ENCODE data around the gene LMNTD1.

DNA sequence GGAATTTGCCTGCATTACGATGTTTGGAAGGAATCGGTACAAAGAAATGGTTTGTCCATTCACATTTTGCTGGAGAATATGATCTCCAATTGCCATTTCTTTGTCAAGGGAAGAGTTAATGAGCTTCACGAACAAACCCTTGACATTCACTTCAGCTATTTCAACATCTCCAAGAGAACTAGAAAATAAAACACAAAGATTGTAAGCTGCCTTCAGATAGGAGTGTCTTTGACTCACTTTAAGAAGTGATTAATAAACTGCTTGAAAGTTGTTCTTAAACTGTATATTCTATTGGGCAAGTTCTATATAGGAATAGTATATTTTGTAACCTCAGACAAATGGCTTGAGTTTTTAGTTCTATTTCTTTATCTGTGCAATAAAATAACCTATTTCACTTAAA is 26.3 kb downstream of the LMNTD1 start:
- TF ChIP-seq, protein P1, sequence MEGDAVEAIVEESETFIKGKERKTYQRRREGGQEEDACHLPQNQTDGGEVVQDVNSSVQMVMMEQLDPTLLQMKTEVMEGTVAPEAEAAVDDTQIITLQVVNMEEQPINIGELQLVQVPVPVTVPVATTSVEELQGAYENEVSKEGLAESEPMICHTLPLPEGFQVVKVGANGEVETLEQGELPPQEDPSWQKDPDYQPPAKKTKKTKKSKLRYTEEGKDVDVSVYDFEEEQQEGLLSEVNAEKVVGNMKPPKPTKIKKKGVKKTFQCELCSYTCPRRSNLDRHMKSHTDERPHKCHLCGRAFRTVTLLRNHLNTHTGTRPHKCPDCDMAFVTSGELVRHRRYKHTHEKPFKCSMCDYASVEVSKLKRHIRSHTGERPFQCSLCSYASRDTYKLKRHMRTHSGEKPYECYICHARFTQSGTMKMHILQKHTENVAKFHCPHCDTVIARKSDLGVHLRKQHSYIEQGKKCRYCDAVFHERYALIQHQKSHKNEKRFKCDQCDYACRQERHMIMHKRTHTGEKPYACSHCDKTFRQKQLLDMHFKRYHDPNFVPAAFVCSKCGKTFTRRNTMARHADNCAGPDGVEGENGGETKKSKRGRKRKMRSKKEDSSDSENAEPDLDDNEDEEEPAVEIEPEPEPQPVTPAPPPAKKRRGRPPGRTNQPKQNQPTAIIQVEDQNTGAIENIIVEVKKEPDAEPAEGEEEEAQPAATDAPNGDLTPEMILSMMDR (IDR thresholded peaks at IDR 0.05), result no peak
- no peak for TF ChIP-seq POLR2A (IDR thresholded peaks at IDR 0.05)
- TF ChIP-seq EP300 (IDR thresholded peaks at IDR 0.05), result no peak
